ENCODE measurements around the gene FAM156A.
A peak's percentile ranks its signal among the peaks of the same experiment; 100 is the strongest.
"Not testable (repeated sequence)": the region's sequence is repeated elsewhere in the genome, so short reads cannot be mapped to it uniquely, and the experiment has no call there.

The FAM156A gene

DNA sequence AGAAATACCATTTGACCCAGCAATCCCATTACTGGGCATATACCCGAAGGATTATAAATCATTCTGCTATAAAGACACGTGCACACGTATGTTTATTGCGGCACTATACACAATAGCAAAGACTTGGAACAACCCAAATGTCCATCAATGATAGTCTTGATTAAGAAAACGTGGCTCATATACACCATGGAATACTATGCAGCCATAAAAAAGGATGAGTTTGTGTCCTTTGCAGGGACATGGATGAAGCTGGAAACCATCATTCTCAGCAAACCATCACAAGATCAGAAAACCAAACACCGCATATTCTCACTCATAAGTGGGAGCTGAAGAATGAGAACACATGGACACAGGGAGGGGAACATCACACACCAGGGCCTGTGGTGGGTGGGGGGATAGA, 28.1 kb downstream of the FAM156A start:
- H3K9me3 ChIP-seq (ENCODE audit: control insufficient read depth in 1 of 2, low read length in 2 of 2) = not testable (repeated sequence)

DNA sequence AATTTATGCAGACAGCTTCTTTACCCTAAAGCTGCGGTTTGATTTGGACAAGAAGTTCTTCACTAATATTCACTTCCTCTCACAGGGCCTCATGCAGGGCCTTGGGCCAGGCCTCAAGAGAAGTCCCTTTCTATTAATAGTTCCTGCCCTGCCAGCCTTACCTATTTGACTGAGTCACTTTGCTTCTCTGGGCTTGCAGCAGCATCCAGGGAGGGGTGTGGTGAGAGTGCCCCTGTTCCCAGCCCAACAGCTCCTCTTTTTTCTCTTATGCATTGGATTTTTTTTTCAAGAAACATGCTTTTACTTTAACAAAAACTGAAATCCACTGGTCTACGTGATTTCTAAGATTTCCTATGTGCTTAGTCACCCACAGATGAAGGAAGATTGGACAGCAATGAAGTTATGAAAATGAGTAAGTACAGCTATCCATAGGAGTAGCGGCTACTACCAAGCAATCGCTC, 34.5 kb downstream of the FAM156A start:
- H3K27me3 ChIP-seq (ENCODE audit: low read depth, low read length) = no peaks in the 10 kb centered on the region
- H3K4me1 ChIP-seq (ENCODE audit: control insufficient read depth in 1 of 2, insufficient read depth in 2 of 2, low read length in 2 of 2) = peaks cover 0 to 6% of the 10 kb centered on the region in 2 donors
- peak overlapping the region; percentile 31 for H3K27ac ChIP-seq (ENCODE audit: low read length)
- no peaks in the 10 kb centered on the region for H3K9me3 ChIP-seq (ENCODE audit: control insufficient read depth in 1 of 2, low read length in 2 of 2)
- no peaks in the 10 kb centered on the region for H3K36me3 ChIP-seq (ENCODE audit: control insufficient read depth in 1 of 2, insufficient read depth in 2 of 2, low read length in 2 of 2)
- no peak overlapping the region for H3K4me3 ChIP-seq (ENCODE audit: low read depth in 1 of 2, low read length in 2 of 2)

More for the DNA sequence above, 28.1 kb downstream of the FAM156A start:
- not testable (repeated sequence) for H3K27ac ChIP-seq (ENCODE audit: low read length); H3K27me3 ChIP-seq (ENCODE audit: low read depth, low read length); H3K4me1 ChIP-seq (ENCODE audit: control insufficient read depth in 1 of 2, insufficient read depth in 2 of 2, low read length in 2 of 2); H3K36me3 ChIP-seq (ENCODE audit: control insufficient read depth in 1 of 2, insufficient read depth in 2 of 2, low read length in 2 of 2); H3K4me3 ChIP-seq (ENCODE audit: low read depth in 1 of 2, low read length in 2 of 2)

DNA sequence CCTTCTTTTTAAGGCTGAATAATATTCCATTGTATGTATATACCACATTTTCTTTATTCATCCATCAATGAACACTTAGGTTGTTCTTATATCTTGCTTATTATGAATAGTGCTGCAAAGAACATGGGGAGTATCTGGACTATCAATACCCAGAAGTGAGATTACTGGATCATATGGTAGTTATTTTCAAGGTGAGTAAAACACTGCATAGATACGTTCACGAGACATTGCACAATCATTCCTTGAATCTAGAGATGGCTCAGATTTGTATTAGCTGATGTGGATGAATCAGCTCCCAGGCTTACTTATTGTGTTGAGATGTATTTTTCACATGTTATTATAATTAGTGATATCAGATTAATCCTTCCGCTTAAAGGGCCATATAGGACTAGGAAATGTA, 43.6 kb downstream of the FAM156A start:
- H3K4me3 ChIP-seq (ENCODE audit: low read depth in 1 of 2, low read length in 2 of 2) = not testable (repeated sequence)

DNA sequence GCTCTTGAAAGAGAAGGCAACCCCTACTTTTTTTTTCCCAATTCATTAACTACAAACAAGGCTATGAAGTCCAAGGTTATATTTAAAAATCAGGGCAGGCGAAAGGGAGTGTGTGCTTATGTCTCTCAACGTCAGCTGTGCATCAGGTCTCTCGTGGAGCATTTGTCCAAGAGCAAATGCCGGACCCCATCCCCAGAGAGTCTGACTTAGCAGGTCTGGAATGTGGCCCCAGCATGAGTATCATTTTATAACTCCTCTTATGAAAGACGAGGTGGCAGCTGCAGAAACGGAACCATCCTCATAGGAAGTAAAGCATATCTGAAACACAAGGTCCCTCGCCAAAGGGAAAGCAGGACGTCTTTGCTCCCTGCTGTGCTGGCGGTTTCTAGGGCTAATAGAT, 44.6 kb downstream of the FAM156A start:
- H3K27me3 ChIP-seq (ENCODE audit: low read depth, low read length); H3K9me3 ChIP-seq (ENCODE audit: control insufficient read depth in 1 of 2, low read length in 2 of 2); H3K36me3 ChIP-seq (ENCODE audit: control insufficient read depth in 1 of 2, insufficient read depth in 2 of 2, low read length in 2 of 2); H3K4me3 ChIP-seq (ENCODE audit: low read depth in 1 of 2, low read length in 2 of 2); H3K4me1 ChIP-seq (ENCODE audit: control insufficient read depth in 1 of 2, insufficient read depth in 2 of 2, low read length in 2 of 2); H3K27ac ChIP-seq (ENCODE audit: low read length): not testable (repeated sequence)

More for the DNA sequence above, 43.6 kb downstream of the FAM156A start:
- H3K27ac ChIP-seq (ENCODE audit: low read length); H3K36me3 ChIP-seq (ENCODE audit: control insufficient read depth in 1 of 2, insufficient read depth in 2 of 2, low read length in 2 of 2); H3K27me3 ChIP-seq (ENCODE audit: low read depth, low read length); H3K9me3 ChIP-seq (ENCODE audit: control insufficient read depth in 1 of 2, low read length in 2 of 2); H3K4me1 ChIP-seq (ENCODE audit: control insufficient read depth in 1 of 2, insufficient read depth in 2 of 2, low read length in 2 of 2): not testable (repeated sequence)

DNA sequence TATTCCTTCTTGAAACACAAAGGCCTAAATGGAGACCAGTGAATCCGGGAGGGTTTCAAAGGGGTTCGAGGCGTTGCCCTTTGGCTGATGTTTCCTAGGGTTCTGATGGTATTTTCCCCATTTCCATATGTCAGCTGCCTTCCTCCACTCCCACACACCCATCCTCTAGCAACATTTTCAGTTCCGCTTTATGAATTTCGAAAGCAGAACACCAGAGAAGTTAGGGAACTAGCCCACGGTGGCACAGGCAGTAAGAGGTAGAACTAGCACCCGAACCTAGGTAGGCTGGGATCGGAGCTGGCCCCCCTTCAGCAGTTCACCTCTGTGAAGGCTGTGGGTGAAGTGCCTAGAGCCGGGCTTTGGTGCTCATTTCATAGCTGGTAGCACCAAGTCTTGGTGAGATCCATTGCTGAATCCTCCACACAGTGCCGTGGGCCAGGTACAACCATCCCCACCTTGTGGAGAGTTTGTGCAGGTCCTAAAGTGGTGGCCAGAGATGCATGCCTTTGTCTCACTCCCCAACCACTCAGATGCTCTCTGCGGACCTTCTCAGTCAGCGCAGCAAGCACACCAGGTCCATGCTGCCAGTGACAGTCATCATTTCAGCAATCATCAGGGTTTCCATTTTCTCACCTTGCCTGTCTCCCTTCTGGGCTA, 48.9 kb downstream of the FAM156A start:
- not testable (repeated sequence) for H3K27me3 ChIP-seq (ENCODE audit: low read depth, low read length); H3K4me3 ChIP-seq (ENCODE audit: low read depth in 1 of 2, low read length in 2 of 2); H3K27ac ChIP-seq (ENCODE audit: low read length); H3K36me3 ChIP-seq (ENCODE audit: control insufficient read depth in 1 of 2, insufficient read depth in 2 of 2, low read length in 2 of 2); H3K9me3 ChIP-seq (ENCODE audit: control insufficient read depth in 1 of 2, low read length in 2 of 2); H3K4me1 ChIP-seq (ENCODE audit: control insufficient read depth in 1 of 2, insufficient read depth in 2 of 2, low read length in 2 of 2)

DNA sequence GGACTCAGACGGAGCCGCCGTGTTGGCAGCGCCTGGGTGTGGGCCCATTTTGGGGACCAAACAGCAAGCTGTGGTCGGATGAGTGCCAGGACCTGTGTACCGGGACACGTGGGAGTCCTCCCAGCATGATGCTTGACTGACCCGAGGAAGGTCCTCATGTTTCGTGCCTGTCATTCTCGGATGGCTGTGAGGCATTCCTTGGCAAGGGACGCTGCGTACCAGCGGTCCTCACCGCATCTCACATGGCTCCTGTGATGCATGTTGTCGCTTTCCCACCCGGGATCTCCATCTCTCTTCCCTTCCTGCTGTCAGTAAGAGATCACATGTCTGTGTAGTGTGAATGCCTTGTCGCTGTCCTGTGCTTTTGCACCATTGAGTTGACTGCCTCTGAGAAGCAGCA, 50.4 kb downstream of the FAM156A start:
- H3K4me3 ChIP-seq (ENCODE audit: low read depth in 1 of 2, low read length in 2 of 2); H3K27ac ChIP-seq (ENCODE audit: low read length); H3K9me3 ChIP-seq (ENCODE audit: control insufficient read depth in 1 of 2, low read length in 2 of 2); H3K36me3 ChIP-seq (ENCODE audit: control insufficient read depth in 1 of 2, insufficient read depth in 2 of 2, low read length in 2 of 2); H3K4me1 ChIP-seq (ENCODE audit: control insufficient read depth in 1 of 2, insufficient read depth in 2 of 2, low read length in 2 of 2); H3K27me3 ChIP-seq (ENCODE audit: low read depth, low read length): not testable (repeated sequence)

DNA sequence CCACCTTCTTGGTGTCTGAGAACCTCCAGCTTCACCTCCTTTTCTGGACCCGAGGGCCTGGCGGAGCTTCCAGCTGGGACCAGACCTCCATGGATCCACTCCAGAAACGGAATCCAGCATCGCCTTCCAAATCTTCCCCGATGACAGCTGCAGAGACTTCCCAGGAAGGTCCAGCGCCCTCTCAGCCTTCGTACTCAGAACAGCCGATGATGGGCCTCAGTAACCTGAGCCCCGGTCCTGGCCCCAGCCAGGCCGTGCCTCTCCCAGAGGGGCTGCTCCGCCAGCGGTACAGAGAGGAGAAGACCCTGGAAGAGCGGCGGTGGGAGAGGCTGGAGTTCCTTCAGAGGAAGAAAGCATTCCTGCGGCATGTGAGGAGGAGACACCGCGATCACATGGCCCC, 51.2 kb downstream of the FAM156A start:
- not testable (repeated sequence) for H3K27ac ChIP-seq (ENCODE audit: low read length); H3K4me1 ChIP-seq (ENCODE audit: control insufficient read depth in 1 of 2, insufficient read depth in 2 of 2, low read length in 2 of 2); H3K27me3 ChIP-seq (ENCODE audit: low read depth, low read length)

DNA sequence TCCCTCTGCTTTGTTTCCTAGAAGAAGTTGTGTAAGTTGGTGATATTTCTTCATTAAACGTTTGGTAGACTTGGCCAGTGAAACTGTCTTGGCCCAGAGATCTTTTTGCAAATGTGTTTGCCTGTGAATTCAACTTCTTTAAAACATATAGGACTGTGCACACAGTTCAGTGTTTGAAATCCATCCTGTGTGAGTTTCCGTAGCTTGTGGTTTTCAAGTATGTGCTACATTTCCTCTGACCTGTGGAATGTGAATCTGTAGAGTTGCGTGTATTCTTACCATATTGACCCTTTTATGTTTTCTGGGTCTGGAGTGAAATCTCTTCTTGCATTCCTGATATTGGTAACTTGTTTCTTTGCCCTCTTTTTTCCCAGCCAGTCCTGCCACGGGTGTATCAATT, 52.2 kb downstream of the FAM156A start:
- H3K9me3 ChIP-seq (ENCODE audit: control insufficient read depth in 1 of 2, low read length in 2 of 2); H3K27ac ChIP-seq (ENCODE audit: low read length); H3K4me3 ChIP-seq (ENCODE audit: low read depth in 1 of 2, low read length in 2 of 2); H3K36me3 ChIP-seq (ENCODE audit: control insufficient read depth in 1 of 2, insufficient read depth in 2 of 2, low read length in 2 of 2); H3K4me1 ChIP-seq (ENCODE audit: control insufficient read depth in 1 of 2, insufficient read depth in 2 of 2, low read length in 2 of 2); H3K27me3 ChIP-seq (ENCODE audit: low read depth, low read length): not testable (repeated sequence)

More for the DNA sequence above, 51.2 kb downstream of the FAM156A start:
- not testable (repeated sequence) for H3K4me3 ChIP-seq (ENCODE audit: low read depth in 1 of 2, low read length in 2 of 2); H3K9me3 ChIP-seq (ENCODE audit: control insufficient read depth in 1 of 2, low read length in 2 of 2); H3K36me3 ChIP-seq (ENCODE audit: control insufficient read depth in 1 of 2, insufficient read depth in 2 of 2, low read length in 2 of 2)

DNA sequence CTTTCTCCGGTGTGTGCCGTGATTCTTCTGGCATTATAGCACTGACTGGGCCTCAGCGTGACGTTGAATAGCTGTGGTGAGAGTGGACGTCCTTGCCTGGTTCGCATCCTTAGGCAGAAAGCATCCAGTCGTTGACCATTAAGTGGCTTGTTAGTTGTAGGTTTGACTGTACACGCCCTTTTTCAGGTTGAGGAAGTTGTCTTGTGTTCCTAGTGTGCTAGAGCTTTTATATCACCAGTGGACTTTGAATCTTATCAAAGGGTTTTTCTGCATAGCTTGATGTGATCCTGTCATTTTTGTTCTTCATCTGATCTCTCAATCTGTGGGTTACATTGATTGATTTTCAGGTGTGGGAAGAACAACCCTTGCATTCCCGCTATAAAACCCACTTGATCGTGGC, 52.8 kb downstream of the FAM156A start:
- H3K36me3 ChIP-seq (ENCODE audit: control insufficient read depth in 1 of 2, insufficient read depth in 2 of 2, low read length in 2 of 2); H3K27ac ChIP-seq (ENCODE audit: low read length); H3K9me3 ChIP-seq (ENCODE audit: control insufficient read depth in 1 of 2, low read length in 2 of 2); H3K27me3 ChIP-seq (ENCODE audit: low read depth, low read length); H3K4me1 ChIP-seq (ENCODE audit: control insufficient read depth in 1 of 2, insufficient read depth in 2 of 2, low read length in 2 of 2); H3K4me3 ChIP-seq (ENCODE audit: low read depth in 1 of 2, low read length in 2 of 2): not testable (repeated sequence)
